H9 (cell line): ENCODE data around the gene NPBWR2. TPM values are rescaled to one million over a fixed set of nuclear protein-coding genes. Genes with fewer than 3 reads are reported as not detected.

Experiments
- DNase-seq: peaks from one replicate; pipeline ENCODE4 v3.0.0-alpha.2; 2017
- H2AFZ ChIP-seq: one replicate; pipeline ENCODE4 v1.6.1; 2013; ENCODE audit warnings: mild to moderate bottlenecking, low read length, control low read depth, moderate library complexity
- H2AK5ac ChIP-seq: 2 replicates; pipeline ENCODE4 v1.6.1; 2013; ENCODE audit warnings: low read length, control low read depth, mixed read lengths; ENCODE audit not compliant: insufficient read length
- H2BK120ac ChIP-seq: one replicate; pipeline ENCODE4 v1.6.1; 2013; ENCODE audit warnings: low read depth, mild to moderate bottlenecking, low read length, control low read depth, inconsistent platforms; ENCODE audit not compliant: poor library complexity, severe bottlenecking
- H2BK12ac ChIP-seq: 2 replicates; pipeline ENCODE4 v1.6.1; 2013; ENCODE audit warnings: low read length, control low read depth, mixed read lengths, low read depth; ENCODE audit not compliant: insufficient read length
- H2BK15ac ChIP-seq: 2 replicates; pipeline ENCODE4 v1.6.1; 2013; ENCODE audit warnings: low read depth, low read length, control low read depth
- H2BK20ac ChIP-seq: one replicate; pipeline ENCODE4 v1.6.1; 2013; ENCODE audit warnings: low read depth, mild to moderate bottlenecking, low read length, control low read depth, inconsistent platforms; ENCODE audit not compliant: poor library complexity, severe bottlenecking
- H2BK5ac ChIP-seq: 2 replicates; pipeline ENCODE4 v1.6.1; 2013; ENCODE audit warnings: low read length, control low read depth, mixed read lengths; ENCODE audit not compliant: insufficient read length
- H3K14ac ChIP-seq: 2 replicates; pipeline ENCODE4 v1.6.1; 2013; ENCODE audit warnings: low read length, control low read depth; ENCODE audit not compliant: insufficient read depth
- H3K18ac ChIP-seq: 2 replicates; pipeline ENCODE4 v1.6.1; 2013; ENCODE audit warnings: low read depth, mild to moderate bottlenecking, mixed read lengths, low read length, control low read depth; ENCODE audit not compliant: insufficient read length
- H3K23ac ChIP-seq: 2 replicates; pipeline ENCODE4 v1.6.1; 2013; ENCODE audit warnings: low read length, control low read depth, mixed read lengths, low read depth; ENCODE audit not compliant: insufficient read length
- H3K23me2 ChIP-seq: 2 replicates; pipeline ENCODE4 v1.6.1; 2013; ENCODE audit warnings: low read depth, mild to moderate bottlenecking, mixed read lengths, low read length, control low read depth; ENCODE audit not compliant: insufficient read length, poor library complexity, severe bottlenecking
- H3K27ac ChIP-seq: 2 replicates; pipeline ENCODE4 v1.5.1; 2013; ENCODE audit warnings: low read length, control low read depth, mixed read lengths, low read depth; ENCODE audit not compliant: insufficient read length
- H3K27me3 ChIP-seq: 2 replicates; pipeline ENCODE4 v1.6.1; 2013; ENCODE audit warnings: low read length, control low read depth, inconsistent platforms; ENCODE audit not compliant: insufficient read depth
- H3K4ac ChIP-seq: 2 replicates; pipeline ENCODE4 v1.6.1; 2013; ENCODE audit warnings: low read depth, mild to moderate bottlenecking, control low read depth, inconsistent platforms, low read length, moderate library complexity
- H3K4me1 ChIP-seq: 2 replicates; pipeline ENCODE4 v1.6.1; 2013; ENCODE audit warnings: low read length, control low read depth, inconsistent platforms; ENCODE audit not compliant: insufficient read depth
- H3K4me2 ChIP-seq: 2 replicates; pipeline ENCODE4 v1.6.1; 2013; ENCODE audit warnings: low read length, control low read depth, mixed read lengths; ENCODE audit not compliant: insufficient read length, insufficient read depth
- H3K56ac ChIP-seq: 2 replicates; pipeline ENCODE4 v1.6.1; 2013; ENCODE audit warnings: low read depth, mild to moderate bottlenecking, mixed read lengths, low read length, control low read depth; ENCODE audit not compliant: insufficient read length
- H3K79me1 ChIP-seq: 2 replicates; pipeline ENCODE4 v1.6.1; 2013; ENCODE audit warnings: low read depth, mild to moderate bottlenecking, moderate library complexity, low read length, control low read depth, inconsistent platforms; ENCODE audit not compliant: insufficient read depth, poor library complexity, severe bottlenecking
- H3K79me2 ChIP-seq: 2 replicates; pipeline ENCODE4 v1.6.1; 2013; ENCODE audit warnings: low read length, control low read depth, inconsistent platforms; ENCODE audit not compliant: insufficient read depth
- H3K9ac ChIP-seq: 2 replicates; pipeline ENCODE4 v1.6.1; 2013; ENCODE audit warnings: low read length, control low read depth, mixed read lengths; ENCODE audit not compliant: insufficient read length; ENCODE audit errors: extremely low read depth
- H3K9me3 ChIP-seq: one replicate; pipeline ENCODE4 v1.6.1; 2013; ENCODE audit warnings: low read depth, low read length, inconsistent platforms; ENCODE audit not compliant: control insufficient read depth
- H3T11ph ChIP-seq: one replicate; pipeline ENCODE4 v1.6.1; 2013; ENCODE audit warnings: mild to moderate bottlenecking, low read length, control low read depth, inconsistent platforms
- H4K20me1 ChIP-seq: one replicate; pipeline ENCODE4 v1.6.1; 2013; ENCODE audit not compliant: control insufficient read depth, insufficient read length, insufficient read depth
- H4K5ac ChIP-seq: 2 replicates; pipeline ENCODE4 v1.6.1; 2013; ENCODE audit warnings: low read depth, mild to moderate bottlenecking, mixed read lengths, low read length, control low read depth; ENCODE audit not compliant: insufficient read length
- H4K8ac ChIP-seq: replicated peaks from 2 replicates; pipeline ENCODE4 v1.6.1; 2013; ENCODE audit warnings: low read length, control low read depth, mixed read lengths, low read depth; ENCODE audit not compliant: insufficient read length
- H4K91ac ChIP-seq: 2 replicates; pipeline ENCODE4 v1.6.1; 2013; ENCODE audit warnings: low read depth, mild to moderate bottlenecking, moderate library complexity, mixed read lengths, low read length, control low read depth; ENCODE audit not compliant: insufficient read length
- H3K27ac Mint-ChIP-seq, 3 experiments: 2 replicates in 2 of 3; 3 replicates in 1 of 3; pipeline ENCODE4 v1.8.0; 2020 to 2021; ENCODE audit warnings: mixed read lengths in 3 of 3, mild to moderate bottlenecking in 1 of 3, moderate library complexity in 1 of 3
- H3K27me3 Mint-ChIP-seq: 2 replicates; pipeline ENCODE4 v1.8.0; 2021; ENCODE audit warnings: low read depth, mild to moderate bottlenecking, moderate library complexity, mixed read lengths
- H3K36me3 Mint-ChIP-seq, 3 experiments: 2 replicates in 2 of 3; 3 replicates in 1 of 3; pipeline ENCODE4 v1.8.0; 2020 to 2021; ENCODE audit warnings: low read depth in 3 of 3, mixed read lengths in 3 of 3; ENCODE audit not compliant: insufficient read depth in 1 of 3
- H3K4me1 Mint-ChIP-seq, 2 experiments: 2 replicates each; pipeline ENCODE4 v1.8.0; 2020; ENCODE audit warnings: mixed read lengths in 2 of 2
- H3K4me3 Mint-ChIP-seq, 2 experiments: 2 replicates in 1 of 2; 3 replicates in 1 of 2; pipeline ENCODE4 v1.8.0; 2020 to 2021; ENCODE audit warnings: mild to moderate bottlenecking in 2 of 2, mixed read lengths in 2 of 2, moderate library complexity in 1 of 2
- H3K9me3 Mint-ChIP-seq, 2 experiments: 2 replicates in 1 of 2; 3 replicates in 1 of 2; pipeline ENCODE4 v1.8.0; 2020; ENCODE audit warnings: mild to moderate bottlenecking in 2 of 2, mixed read lengths in 2 of 2, moderate library complexity in 1 of 2
- WGBS: extraction: QIAGEN DNeasy Blood & Tissue Kit; methylation state at CpG from one replicate; pipeline ENCODE4 v1.1.7; 2013; ENCODE audit warnings: missing lambda C conversion rate, low lambda C conversion rate, mixed read lengths; ENCODE audit not compliant: insufficient read length; ENCODE audit errors: extremely low coverage; 5-methylcytosine and 5-hydroxymethylcytosine counted together
- total RNA-seq: library from RNA; stranded (reverse); gene quantifications from 2 replicates; pipeline ENCODE4 v1.2.1, GENCODE V29; 2021
- TF ChIP-seq, protein P1 (sequence below): fragments of 200-600 bp; sonication (generic); conservative IDR thresholded peaks from 3 replicates; pipeline ENCODE4 v1.8.0; 2021; ENCODE audit warnings: antibody characterized with exemption, mild to moderate bottlenecking

The NPBWR2 gene
- total RNA-seq, 1 experiment from 2014 or later = not detected

DNA sequence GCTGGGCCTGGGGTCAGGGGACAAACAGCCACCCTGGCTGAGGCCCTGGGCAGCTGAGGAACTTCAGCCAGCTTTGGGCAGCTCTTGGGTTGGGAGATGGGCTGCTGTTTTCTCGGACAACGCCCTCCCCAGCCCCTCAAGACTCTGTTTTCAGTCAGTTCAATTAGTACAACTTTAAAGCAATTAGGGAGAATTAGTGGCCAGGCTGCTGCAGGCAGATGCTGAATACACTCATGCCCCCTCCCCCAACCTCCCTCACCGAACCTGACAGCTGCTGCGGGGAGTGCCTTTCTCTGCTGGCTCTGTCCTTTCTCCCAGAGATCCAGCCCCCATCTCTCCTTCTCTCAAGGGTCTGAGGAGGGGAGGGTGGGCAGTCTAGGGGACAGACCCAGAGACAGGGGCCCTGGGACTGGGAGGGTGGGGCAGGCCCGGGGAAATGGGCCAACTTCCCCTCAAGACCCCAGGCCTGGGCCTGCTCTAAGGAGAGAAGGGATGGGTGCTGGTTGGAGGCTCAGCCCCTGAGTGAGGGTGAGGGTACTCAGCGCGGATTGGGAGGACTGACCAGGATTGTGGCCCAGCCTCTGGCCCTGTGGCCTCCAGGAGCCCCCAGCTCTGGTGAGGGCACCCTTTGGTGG lies 39.1 kb upstream of the NPBWR2 start:
- no peak overlapping the region for H2BK5ac ChIP-seq
- H3K18ac ChIP-seq = no peak overlapping the region
- no peaks in the 10 kb centered on the region for H3K27me3 ChIP-seq
- no peak overlapping the region for H2AK5ac ChIP-seq
- peaks cover 23 to 29% of the 10 kb centered on the region in 2 experiments for H3K4me1 Mint-ChIP-seq
- H3K23ac ChIP-seq = no peak overlapping the region
- H3K56ac ChIP-seq = no peak overlapping the region
- H3K9me3 ChIP-seq = peaks cover 9% of the 10 kb centered on the region
- H3K79me1 ChIP-seq = no peaks in the 10 kb centered on the region
- no CpG with 5 or more reads among the region's 7 CpGs for WGBS
- H3K4me3 Mint-ChIP-seq = no peak overlapping the region
- no peak overlapping the region for H2BK15ac ChIP-seq
- H3K9ac ChIP-seq = no peak overlapping the region
- H4K8ac ChIP-seq = no peak overlapping the region
- peaks cover 12 to 18% (median 12%) of the 10 kb centered on the region in 3 experiments for H3K36me3 Mint-ChIP-seq
- H3K23me2 ChIP-seq = no peaks in the 10 kb centered on the region
- H4K5ac ChIP-seq = no peak overlapping the region
- TF ChIP-seq, protein P1, sequence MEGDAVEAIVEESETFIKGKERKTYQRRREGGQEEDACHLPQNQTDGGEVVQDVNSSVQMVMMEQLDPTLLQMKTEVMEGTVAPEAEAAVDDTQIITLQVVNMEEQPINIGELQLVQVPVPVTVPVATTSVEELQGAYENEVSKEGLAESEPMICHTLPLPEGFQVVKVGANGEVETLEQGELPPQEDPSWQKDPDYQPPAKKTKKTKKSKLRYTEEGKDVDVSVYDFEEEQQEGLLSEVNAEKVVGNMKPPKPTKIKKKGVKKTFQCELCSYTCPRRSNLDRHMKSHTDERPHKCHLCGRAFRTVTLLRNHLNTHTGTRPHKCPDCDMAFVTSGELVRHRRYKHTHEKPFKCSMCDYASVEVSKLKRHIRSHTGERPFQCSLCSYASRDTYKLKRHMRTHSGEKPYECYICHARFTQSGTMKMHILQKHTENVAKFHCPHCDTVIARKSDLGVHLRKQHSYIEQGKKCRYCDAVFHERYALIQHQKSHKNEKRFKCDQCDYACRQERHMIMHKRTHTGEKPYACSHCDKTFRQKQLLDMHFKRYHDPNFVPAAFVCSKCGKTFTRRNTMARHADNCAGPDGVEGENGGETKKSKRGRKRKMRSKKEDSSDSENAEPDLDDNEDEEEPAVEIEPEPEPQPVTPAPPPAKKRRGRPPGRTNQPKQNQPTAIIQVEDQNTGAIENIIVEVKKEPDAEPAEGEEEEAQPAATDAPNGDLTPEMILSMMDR = no peak
- no peak overlapping the region for H2BK12ac ChIP-seq
- no peak overlapping the region for H2BK120ac ChIP-seq
- no peak overlapping the region for H3K14ac ChIP-seq
- H3K27me3 Mint-ChIP-seq = peaks cover 11% of the 10 kb centered on the region
- no peak overlapping the region for H3K27ac Mint-ChIP-seq
- H4K91ac ChIP-seq = no peak overlapping the region
- H3T11ph ChIP-seq = no peak overlapping the region
- no peak overlapping the region for H2BK20ac ChIP-seq
- no peaks in the 10 kb centered on the region for H3K79me2 ChIP-seq
- DNase-seq = no peak
- H3K4me2 ChIP-seq = no peak overlapping the region
- no peak overlapping the region for H2AFZ ChIP-seq
- H3K27ac ChIP-seq = no peak overlapping the region
- H3K4ac ChIP-seq = no peak overlapping the region
- H4K20me1 ChIP-seq = no peaks in the 10 kb centered on the region
- H3K4me1 ChIP-seq = no peaks in the 10 kb centered on the region; the same call in 1 of the 2 replicates
- H3K9me3 Mint-ChIP-seq = peaks cover 21 to 23% of the 10 kb centered on the region in 2 experiments
